ENCODE measurements around the gene ZFP36L1.
"Not testable (repeated sequence)": the region's sequence is repeated elsewhere in the genome, so short reads cannot be mapped to it uniquely, and the experiment has no call there.

The ZFP36L1 gene

GRCh38 chr14:68772761-68773381, 20.0 kb downstream of the ZFP36L1 start:
- Mint-ChIP-seq H3K27me3 (no peaks in the 10 kb centered on the region), H3K9me3 (peaks cover 16 to 28% of the 10 kb centered on the region in 2 donors), H3K27ac (peak overlapping the region in 1 of 2 donors; percentile 66), H3K4me1 (peaks cover 50% of the 10 kb centered on the region), H3K4me3 (no peak overlapping the region)
- no peak for ATAC-seq
- DNase-seq, result no peak

GRCh38 chr14:68771631-68772030, 21.2 kb downstream of the ZFP36L1 start:
- Mint-ChIP-seq H3K9me3 (peaks cover 16 to 28% of the 10 kb centered on the region in 2 donors), H3K27ac (peak overlapping the region; percentile 70 to 75), H3K4me1 (peaks cover 58% of the 10 kb centered on the region), H3K27me3 (no peaks in the 10 kb centered on the region), H3K4me3 (peak overlapping the region; percentile 49 to 63)
- DNase-seq, result peak in 1 of 2 donors; percentile 27
- ATAC-seq, result peak; percentile 48

- H3K27ac Mint-ChIP-seq, result no peak overlapping the region
- ATAC-seq (peak; percentile 52), DNase-seq (no peak)
- no peaks in the 10 kb centered on the region for H3K27me3 Mint-ChIP-seq
- H3K4me1 Mint-ChIP-seq, result peaks cover 58% of the 10 kb centered on the region
- H3K4me3 Mint-ChIP-seq, result no peak overlapping the region
- H3K9me3 Mint-ChIP-seq, result peaks cover 15 to 22% of the 10 kb centered on the region in 2 donors
These were observed 22.1 kb downstream of the ZFP36L1 start for GRCh38 chr14:68770553-68771286.

GRCh38 chr14:68770051-68770450, 22.8 kb downstream of the ZFP36L1 start:
- ATAC-seq (no peak), DNase-seq (no peak)
- no peaks in the 10 kb centered on the region for H3K27me3 Mint-ChIP-seq
- no peak overlapping the region for H3K27ac Mint-ChIP-seq
- H3K9me3 Mint-ChIP-seq, result peaks cover 11 to 16% of the 10 kb centered on the region in 2 donors
- H3K4me1 Mint-ChIP-seq, result peaks cover 58% of the 10 kb centered on the region
- no peak overlapping the region for H3K4me3 Mint-ChIP-seq

- Mint-ChIP-seq H3K9me3 (peaks cover under 1 to 2% of the 10 kb centered on the region in 2 donors), H3K4me1 (peaks cover 49% of the 10 kb centered on the region), H3K27me3 (no peaks in the 10 kb centered on the region), H3K4me3 (no peak overlapping the region), H3K27ac (peak overlapping the region in 1 of 2 donors; percentile 31)
- ATAC-seq (no peak), DNase-seq (no peak)
These were observed 24.6 kb downstream of the ZFP36L1 start for GRCh38 chr14:68768316-68768715.

GRCh38 chr14:68767248-68767645, 25.6 kb downstream of the ZFP36L1 start:
- Mint-ChIP-seq H3K27me3 (no peaks in the 10 kb centered on the region), H3K4me1 (peaks cover 40% of the 10 kb centered on the region), H3K27ac (peak overlapping the region in 1 of 2 donors; percentile 23), H3K9me3 (no peaks in the 10 kb centered on the region), H3K4me3 (no peak overlapping the region)
- no peak for DNase-seq
- peak; percentile 15 for ATAC-seq

- H3K27me3 Mint-ChIP-seq, result no peaks in the 10 kb centered on the region
- ATAC-seq, result peak; percentile 81
- H3K9me3 Mint-ChIP-seq, result no peaks in the 10 kb centered on the region
- no peak overlapping the region for H3K4me3 Mint-ChIP-seq
- H3K4me1 Mint-ChIP-seq, result peaks cover 36% of the 10 kb centered on the region
- DNase-seq, result peak in 1 of 2 donors; percentile 34
- H3K27ac Mint-ChIP-seq, result no peak overlapping the region
These were observed 26.3 kb downstream of the ZFP36L1 start for GRCh38 chr14:68766299-68767247.

GRCh38 chr14:68763843-68764242, 29.0 kb downstream of the ZFP36L1 start:
- not testable (repeated sequence) for H3K27me3 Mint-ChIP-seq, H3K4me3 Mint-ChIP-seq, DNase-seq, H3K9me3 Mint-ChIP-seq, H3K27ac Mint-ChIP-seq, ATAC-seq
- H3K4me1 Mint-ChIP-seq, result peaks cover 29% of the 10 kb centered on the region

- Mint-ChIP-seq H3K27me3 (no peaks in the 10 kb centered on the region), H3K9me3 (no peaks in the 10 kb centered on the region), H3K4me3 (no peak overlapping the region), H3K27ac (no peak overlapping the region), H3K4me1 (peaks cover 31% of the 10 kb centered on the region)
- ATAC-seq (no peak), DNase-seq (no peak)
These were observed 29.7 kb downstream of the ZFP36L1 start for GRCh38 chr14:68762953-68763764.

GRCh38 chr14:68761391-68761790, 31.5 kb downstream of the ZFP36L1 start:
- no peak for ATAC-seq

GRCh38 chr14:68760761-68761160, 32.1 kb downstream of the ZFP36L1 start:
- Mint-ChIP-seq H3K27me3 (no peaks in the 10 kb centered on the region), H3K27ac (peak overlapping the region in 1 of 2 donors; percentile 35), H3K9me3 (no peaks in the 10 kb centered on the region), H3K4me3 (no peak overlapping the region), H3K4me1 (peaks cover 26% of the 10 kb centered on the region)
- no peak for ATAC-seq
- DNase-seq, result no peak

More at GRCh38 chr14:68761391-68761790, 31.5 kb downstream of the ZFP36L1 start:
- Mint-ChIP-seq H3K9me3 (no peaks in the 10 kb centered on the region), H3K27me3 (no peaks in the 10 kb centered on the region), H3K4me3 (no peak overlapping the region), H3K27ac (no peak overlapping the region), H3K4me1 (peaks cover 26% of the 10 kb centered on the region)
- DNase-seq, result no peak

- ATAC-seq (no peak), DNase-seq (no peak)
- peaks cover 22% of the 10 kb centered on the region for H3K4me1 Mint-ChIP-seq
- H3K4me3 Mint-ChIP-seq, result no peak overlapping the region
- H3K27me3 Mint-ChIP-seq, result no peaks in the 10 kb centered on the region
- H3K27ac Mint-ChIP-seq, result peak overlapping the region in 1 of 2 donors; percentile 55
- no peaks in the 10 kb centered on the region for H3K9me3 Mint-ChIP-seq
These were observed 32.9 kb downstream of the ZFP36L1 start for GRCh38 chr14:68759937-68760336.

- ATAC-seq, result no peak
- H3K9me3 Mint-ChIP-seq, result no peaks in the 10 kb centered on the region
- no peak overlapping the region for H3K4me3 Mint-ChIP-seq
- no peaks in the 10 kb centered on the region for H3K27me3 Mint-ChIP-seq
- H3K4me1 Mint-ChIP-seq, result peaks cover 22% of the 10 kb centered on the region
- no peak overlapping the region for H3K27ac Mint-ChIP-seq
- no peak for DNase-seq
These were observed 33.8 kb downstream of the ZFP36L1 start for GRCh38 chr14:68759017-68759560.

GRCh38 chr14:68758301-68758700, 34.6 kb downstream of the ZFP36L1 start:
- Mint-ChIP-seq H3K4me3 (no peak overlapping the region), H3K9me3 (no peaks in the 10 kb centered on the region), H3K27ac (no peak overlapping the region), H3K4me1 (peaks cover 22% of the 10 kb centered on the region), H3K27me3 (no peaks in the 10 kb centered on the region)
- ATAC-seq (no peak), DNase-seq (no peak)

All from stimulated activated naive CD8-positive, alpha-beta T cell treated with anti-CD3 and anti-CD28 coated beads, Interleukin-15, amount 100 ng/mL, for 72 hours (primary cell).